Stimulated activated CD4-positive, alpha-beta T cell treated with anti-CD3 and anti-CD28 coated beads, Interleukin-12 subunit alpha, Interleukin-12 subunit beta, amount 100 ng/mL, for 4 hours (primary cell): ENCODE data around the gene TRAK1.

Experiments
- DNase-seq: peaks from one replicate; pipeline ENCODE4 v3.0.0-alpha.2; 2020

TRAK1 gene

DNA sequence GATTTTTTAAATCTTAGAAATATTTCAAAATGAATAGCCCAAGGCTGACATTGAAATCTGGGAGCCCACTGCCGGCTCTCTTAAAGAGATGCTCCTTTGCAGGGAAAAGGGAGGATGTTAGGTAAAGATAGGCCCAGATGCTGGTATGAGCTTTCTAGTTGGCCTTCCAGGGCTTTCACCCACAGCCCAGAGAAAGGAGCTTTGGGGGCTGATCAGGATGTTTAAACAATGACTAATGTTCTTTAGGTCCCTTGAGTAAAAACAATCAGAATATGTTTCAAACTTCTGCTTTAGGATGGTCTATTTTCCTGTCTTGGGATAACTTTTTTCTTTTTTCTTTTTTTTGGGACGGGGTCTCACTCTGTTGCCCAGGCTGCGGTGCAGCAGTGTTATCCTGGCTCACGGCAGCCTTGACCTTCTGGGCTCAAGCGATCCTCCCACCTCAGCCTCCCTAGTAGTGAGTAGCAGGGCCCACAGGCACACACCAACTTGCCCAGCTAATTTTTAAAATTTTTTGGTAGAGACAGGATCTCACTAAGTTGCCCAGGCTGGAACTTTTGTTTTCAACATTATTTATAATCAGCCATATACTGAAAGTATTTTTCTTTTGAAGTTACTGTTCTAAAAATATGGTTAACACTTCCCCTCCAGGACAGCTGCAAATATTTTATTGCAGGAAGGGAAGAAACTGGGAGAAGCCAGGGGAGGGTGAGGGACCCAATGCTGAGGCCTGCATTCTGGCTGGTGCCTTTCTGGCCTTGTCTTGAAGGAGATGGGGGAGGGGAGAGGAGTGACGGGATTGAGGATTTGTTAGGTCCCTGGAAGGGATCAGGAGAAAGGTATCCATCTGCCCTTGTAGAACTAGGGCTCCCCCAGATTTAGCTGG lies 70.1 kb downstream of the TRAK1 start:
- no peak for DNase-seq

DNA sequence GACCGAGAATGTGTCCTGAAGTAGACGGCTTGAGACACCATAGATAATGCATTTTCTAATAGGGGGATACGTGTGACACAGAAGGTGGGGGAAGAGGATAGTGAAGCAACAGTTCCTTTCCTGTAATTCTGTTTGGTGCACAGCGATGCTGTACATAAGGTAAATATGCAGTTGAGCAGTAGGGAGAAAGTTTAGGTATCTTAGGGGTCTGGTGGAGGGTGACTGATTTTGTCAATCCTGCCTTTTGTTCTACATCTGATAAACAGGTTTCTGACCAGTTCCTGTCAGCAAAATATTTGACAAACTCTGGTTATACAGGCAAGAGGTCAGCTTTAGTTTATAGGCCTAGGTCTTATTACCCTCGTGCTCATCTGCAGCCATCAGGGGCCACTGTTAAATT lies 71.3 kb downstream of the TRAK1 start:
- no peak for DNase-seq

DNA sequence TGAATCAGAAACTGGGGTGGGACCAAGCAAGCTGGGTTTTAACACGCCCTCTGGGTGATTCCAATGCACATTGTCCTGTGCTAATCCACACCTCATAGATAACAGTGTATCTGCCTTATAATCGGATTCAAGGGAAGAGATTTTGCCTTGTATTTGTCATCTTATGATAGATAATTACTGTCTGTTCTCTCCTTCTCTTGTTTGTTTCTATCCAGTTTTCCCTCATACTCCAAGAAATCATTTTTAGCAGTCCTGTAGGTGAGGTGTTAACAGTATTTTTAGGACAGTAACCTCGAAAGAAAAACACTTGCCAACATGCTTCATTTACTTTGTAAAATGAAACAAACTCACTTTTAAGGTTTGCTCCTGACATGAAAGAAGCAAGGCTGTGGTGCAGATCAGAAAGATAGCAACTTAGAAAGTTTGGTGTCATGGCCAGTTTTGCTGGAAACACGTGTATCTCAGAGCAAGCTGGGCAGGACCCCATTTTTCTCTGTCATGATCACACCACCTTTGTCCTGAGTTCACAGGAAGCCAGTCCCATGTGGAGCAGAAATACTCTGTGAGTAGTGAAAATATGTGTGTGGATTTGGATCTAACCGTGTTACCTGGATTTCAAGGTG lies 72.6 kb downstream of the TRAK1 start:
- no peak for DNase-seq

DNA sequence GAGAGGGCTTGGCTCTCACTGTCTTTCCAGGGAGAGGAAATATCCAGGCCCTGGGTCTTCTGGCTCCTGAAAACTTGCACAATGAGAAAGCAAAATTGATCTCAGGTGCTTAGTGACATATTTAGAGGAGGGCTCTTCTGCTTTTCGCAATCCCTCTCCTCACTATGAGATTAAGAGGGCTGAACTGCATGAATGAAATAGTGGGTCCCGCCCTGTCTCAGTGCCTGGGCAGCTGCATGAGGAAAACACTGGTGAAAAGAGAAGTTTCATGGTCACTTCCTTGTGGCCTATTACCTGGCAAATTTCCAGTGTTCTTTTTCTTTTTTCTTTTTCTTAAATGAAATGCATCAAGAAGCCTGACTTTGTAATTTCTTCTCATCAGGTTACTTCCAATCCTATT lies 73.5 kb downstream of the TRAK1 start:
- no peak for DNase-seq

DNA sequence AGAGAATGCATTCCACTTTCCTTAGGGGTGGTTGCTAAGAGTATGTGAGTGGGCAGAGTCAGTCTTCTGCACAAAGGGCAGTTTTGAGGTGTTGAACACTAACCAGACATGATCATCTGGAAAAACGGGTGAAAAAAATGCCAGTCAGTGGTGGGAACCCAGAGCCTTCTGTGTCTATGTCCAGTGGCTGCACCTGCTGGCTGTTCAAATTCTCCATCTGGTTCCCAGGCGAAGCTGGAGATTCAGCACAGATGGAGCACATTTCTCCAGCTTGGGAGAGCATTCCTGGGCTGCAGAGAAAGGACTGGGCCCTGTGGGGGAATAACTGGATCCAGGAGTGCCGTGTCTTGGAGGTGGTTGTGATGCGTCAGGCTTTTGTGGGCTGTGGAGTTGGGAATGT lies 74.1 kb downstream of the TRAK1 start:
- no peak for DNase-seq

DNA sequence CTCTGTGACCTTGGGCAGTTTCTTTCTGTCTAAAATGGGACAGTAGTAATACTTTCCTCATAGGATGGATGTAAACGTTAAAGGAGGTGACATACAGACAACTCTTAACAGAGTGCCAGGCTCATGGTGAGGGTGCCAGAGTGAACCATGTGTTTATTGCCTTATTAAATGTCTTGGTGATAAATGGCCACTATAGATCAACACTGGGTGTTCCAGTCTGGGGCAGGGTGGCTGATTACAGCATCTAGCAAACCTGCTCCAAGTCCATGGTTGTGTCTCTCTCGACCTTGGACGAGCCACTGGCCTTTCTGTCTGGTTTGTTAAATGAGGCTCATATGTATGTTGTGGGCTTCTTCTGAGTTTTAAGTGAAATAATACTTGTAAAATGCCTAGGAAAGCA lies 75.1 kb downstream of the TRAK1 start:
- no peak for DNase-seq

DNA sequence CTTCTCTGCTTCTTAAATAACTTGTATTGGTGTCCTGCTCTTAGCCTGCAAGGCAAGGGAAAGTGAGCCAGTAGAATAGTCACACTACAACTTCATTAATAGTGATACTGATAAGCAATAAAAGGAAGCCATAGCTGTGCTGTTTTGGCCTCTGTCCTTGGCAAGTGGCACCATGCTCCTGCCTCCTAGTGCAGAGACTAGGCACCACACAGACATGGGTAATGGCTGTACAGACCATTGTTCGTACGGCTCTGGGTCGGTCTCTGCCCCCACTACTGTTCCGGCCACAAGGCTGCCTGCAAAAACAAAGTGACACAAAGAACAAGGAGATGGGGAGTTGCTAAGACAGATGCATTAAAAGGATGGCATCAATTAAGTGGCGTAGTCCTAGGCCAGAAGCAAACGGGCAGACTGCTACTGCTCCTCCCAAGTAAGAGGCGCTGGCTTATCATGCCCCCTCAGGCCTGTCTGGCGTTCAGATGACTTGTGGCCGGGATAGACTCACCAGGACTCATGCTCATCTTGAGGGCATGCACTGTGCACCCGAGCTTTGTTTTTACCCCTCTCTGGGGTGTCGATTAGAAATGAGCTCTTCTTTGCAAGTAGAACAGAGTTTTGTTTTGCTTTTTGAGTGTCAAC lies 75.6 kb downstream of the TRAK1 start:
- no peak for DNase-seq

DNA sequence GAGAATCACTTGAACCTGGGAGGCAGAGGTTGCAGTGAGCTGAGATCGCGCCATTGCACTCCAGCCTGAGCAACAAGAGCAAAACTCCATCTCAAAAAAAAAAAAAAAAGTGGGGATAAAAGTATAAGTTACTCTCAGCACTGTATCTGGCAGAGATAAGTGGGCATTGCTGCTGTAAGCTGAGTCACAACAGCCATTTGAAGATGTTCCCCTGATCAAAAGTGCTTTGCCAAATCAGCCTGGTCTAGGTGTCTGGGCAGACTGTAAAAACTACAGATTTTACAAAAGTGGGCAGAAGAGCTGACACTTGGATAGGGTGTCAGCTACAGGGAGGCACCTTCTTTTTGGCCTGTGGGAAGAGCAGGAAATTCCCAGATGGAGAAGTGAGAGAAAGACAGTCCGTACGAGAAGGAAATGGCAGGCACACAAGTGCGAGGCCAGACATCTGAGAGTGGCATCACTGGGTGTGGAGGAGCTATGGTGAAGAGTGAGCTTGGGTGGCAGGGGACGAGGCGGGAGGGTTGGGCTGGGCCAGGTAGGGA lies 78.5 kb downstream of the TRAK1 start:
- no peak for DNase-seq

DNA sequence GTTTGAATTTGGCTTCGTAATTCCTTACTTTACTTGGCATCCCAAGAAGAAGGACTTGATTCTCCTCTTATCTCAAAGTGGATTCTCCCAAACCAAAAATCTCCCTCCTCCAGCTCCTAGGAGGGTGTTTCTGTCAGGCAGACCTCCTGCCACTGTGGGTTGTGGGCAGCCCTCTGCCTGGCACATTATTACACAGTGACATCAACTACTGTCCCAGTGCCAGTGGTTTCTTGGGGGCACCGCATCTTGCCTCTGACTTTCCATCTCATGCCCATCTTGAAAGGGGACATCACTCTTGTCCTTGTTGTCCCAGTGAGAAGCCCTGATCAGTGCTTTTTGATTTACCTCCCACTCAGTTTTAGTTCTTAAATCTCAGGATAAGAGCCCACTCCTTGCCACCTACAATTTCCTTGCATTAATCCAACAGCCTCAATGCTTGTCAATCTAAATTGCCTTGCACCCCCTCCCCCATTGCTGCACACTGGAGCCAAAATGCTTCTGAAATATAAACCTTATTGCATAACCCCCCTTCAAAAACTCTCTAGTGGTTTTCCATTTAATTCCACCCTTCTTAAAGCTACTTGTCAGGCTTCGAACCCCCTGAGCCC lies 81.0 kb downstream of the TRAK1 start:
- no peak for DNase-seq

DNA sequence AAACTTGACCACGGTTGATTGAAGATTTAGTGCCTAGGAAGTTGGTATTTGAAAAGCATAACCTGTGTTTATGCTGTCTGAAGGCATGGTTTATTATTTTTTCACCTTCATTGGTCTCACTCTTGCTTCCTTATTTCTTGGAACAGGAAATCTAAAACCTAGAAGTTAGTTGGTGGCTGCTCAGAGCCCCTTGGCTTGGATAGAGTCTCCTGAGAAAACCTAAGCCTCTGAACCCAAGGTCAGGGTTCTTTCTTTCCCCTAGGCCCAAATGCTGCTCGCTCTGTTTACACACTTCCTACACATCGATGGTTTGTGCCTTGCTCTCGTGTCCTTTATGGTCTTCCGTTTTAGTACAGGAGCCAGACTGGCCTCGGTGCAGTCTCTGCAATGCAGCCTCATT lies 82.2 kb downstream of the TRAK1 start:
- no peak for DNase-seq

DNA sequence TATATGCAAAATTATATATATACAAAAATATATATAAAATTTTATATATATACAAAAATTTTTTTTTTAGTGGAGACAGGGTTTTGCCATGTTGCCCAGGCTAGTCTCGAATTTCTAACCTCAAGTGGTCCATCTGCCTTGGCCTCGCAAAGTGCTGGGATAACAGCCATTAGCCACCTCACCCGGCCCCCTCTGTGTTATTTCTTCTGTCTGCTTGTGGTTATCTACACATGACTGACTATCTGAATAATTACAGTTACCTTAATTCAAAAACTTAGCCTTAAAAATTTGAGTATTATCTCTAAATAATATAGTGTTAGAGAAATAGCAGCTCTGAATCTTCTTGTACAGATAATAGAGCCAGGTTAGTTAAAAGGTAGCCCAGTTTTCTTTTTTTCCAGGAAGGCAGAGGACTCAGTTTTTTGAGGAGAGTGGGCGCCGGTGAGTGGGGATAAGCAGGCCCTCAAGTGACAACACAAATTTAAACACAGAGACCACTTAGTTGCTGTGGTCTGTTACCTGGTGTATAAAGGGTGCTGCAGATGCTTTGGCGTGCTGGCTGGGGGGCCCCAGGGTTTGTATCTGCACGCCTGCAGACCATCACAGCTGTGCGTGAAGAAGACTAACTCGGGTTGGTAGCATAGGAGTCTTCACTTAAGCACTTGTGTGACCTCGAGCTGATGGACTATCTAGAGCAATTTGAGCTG lies 83.7 kb downstream of the TRAK1 start:
- DNase-seq: no peak

DNA sequence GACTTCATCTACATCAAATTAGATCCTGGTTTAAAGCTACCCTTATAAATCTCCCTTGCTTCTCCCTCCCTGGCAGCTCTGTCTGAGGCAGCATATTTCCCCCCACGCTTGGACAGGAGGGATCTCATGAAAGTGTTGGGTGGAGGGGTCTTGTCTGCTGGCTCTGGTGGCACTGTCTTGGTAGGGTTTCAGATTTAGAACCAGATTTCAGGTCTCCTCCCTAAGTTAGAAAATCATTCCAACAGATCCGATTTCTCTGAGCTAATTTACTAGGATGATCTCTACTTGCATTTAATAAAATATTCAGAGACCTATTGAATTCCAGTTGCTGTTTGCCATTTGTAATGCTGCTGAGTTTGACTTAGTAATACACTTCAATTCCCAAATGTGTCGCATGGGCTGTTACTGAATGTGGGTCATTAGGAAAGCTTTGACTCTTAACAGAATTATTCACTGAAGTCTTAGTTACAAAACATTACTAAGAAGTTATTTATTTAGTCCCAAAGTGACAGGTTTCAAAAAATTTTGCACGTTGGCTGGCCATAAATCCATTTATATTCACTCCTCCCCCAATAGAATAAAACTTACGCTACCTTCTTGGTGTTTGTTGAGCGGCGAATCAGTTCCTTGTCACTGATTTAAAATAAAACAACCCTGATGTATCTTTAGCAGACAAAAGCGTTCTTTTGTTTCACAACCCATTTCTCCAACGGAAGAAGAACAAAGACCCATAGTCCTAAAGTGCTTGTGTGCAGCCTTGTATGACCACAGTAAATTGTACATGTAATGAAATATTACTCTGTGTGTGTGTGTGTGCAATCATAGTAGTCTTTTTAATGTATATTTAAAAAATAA lies 84.5 kb downstream of the TRAK1 start:
- no peak for DNase-seq

DNA sequence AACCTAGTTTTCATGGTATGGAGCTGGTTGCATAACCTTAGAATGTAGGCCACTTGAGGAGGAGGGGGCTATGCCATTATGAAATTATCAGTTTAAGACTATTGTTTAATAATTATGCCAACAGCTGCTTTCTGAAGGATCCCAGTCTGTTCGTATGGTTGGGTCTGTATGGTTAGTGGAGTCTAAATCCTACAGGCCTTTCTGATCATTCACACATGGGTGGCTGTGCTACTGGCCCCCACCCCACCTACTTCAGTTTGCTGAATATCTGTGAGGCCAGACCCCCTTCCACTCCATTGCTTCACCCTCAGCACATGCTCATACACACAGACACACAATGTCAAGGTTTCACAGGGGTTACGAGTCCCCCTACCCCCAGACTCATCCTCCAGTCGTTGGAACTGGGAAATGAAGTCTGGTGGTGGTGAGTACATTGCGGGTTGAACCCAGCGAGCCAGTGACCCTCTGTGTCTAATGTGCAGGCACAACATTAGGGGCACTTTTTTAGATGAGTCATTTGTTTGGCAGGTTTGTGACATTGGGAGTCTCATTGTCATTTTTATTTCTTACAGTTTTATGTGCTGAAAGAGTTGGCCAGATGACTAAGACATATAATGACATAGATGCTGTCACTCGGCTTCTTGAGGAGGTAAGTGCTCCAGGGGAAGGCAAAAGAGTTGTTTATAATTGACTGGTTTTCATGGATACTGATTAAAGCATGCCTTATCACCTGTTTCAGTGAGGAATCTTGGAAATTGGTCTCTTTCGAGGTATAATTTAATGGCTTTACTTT lies 85.3 kb downstream of the TRAK1 start:
- no peak for DNase-seq

DNA sequence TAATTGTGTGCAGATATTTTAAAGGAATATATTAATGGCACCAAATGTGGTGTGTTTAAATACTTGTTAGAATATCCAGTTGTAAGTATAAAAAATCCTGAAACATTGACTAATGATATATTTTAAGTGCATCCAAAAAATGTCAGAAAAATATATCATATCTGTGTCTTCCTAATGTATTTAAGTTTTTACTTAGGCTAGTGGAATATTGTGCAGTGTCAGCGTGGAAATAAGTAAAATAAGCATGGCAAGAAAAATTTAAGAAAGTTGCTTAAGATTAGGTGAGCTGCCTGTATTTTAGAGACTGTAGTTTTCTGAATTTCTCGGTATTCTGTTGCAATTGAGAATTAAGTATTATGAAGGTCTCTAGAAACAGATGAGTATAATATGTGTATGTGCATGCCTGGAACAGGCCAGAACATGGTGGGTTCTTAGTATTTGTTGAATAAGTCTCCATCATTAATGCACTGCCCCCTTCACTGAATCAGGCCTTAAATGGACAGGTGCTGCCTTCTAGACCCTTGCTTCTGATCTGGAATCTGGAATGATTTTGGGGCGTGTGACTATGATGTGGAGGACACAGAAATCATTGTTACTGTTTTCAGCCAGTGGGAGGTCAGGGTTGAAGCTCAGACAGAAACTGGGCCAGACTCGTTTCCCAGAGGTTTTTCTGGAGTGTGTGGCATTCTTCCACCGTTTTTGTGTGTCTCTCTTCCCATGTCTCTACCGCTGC lies 86.1 kb downstream of the TRAK1 start:
- no peak for DNase-seq

DNA sequence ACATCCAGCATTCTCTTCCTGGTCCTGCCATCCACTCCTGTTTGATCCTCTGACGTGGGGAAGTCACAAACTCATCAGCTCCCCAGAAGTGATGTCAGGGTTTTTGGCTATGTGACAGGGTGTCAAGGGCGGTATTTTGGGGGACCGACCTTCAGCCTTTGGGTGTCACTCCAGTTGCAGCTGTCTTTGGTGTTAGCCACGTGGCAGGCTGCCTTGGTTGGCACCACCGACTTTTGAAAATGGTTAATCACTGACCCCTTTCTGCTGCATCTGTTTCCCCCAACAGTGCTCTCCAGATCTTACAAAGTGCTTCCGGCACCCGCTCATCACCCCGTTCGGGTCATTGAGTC lies 86.6 kb downstream of the TRAK1 start:
- DNase-seq: no peak

DNA sequence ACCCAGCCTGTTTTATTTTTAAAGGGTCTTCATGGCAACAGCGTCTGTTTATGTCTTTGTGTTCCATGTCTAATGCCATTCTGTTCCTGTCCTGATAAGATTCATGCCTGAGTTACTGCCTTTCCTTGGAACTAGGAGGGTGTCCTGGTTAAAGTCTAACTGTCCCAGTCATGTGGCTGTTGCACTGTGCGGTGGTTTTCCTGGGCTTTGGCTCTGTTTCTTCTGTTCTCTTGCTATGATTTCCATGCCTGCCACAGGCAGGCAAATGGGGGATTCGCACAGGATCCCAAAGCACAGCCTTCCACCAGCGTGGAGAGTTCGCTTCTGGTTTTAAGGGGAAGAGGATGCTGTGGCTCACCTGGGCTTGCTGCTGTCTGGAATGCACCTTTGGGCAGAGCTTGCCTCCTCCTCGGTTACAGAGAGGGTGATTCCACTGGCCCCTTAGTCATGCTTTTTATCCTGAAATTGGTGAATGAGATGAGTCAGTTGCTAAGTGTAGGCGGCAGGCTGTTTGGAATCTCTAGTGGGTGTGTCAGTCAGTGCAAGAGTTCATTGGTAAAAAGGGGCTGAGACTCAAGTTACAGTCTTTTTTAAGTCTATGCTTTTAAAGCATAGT lies 88.1 kb downstream of the TRAK1 start:
- no peak for DNase-seq

DNA sequence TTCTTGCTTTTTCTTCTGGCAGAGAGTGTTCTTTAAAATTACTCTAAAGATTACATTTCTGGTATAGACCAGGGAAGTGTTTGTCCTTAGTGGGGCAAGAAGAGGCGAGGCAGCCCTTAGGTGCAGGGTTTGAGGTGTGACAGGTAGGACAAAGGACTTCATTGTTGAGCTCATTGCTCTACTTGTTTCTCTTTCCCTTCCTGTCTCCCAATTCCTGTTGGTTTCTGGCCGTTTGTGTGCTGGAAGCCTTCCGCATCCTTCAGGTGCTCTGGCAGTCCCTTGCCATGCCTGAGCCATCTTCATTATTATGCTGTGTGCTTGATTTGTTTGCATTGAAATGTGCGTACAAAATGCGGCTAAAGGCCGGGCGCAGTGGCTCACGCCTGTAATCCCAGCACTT lies 89.7 kb downstream of the TRAK1 start:
- no peak for DNase-seq

DNA sequence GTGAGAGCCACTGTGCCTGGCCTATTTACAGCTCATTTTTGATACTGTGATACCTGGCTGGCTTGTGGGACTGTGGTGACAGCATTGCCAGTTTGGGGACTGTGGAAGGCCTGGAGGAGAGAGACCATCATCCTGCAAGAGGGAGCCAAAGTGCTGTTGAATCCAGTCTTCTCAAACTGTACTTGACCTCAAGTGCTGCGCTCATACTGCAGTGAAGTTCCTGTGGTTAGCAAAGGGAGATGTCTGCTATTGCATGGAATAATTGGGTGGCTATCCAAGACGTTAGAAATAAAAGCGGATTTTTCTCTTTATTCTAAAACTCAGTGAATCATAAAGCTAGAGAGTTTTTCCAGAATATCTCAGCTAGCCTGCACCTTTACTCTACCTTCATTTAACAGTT lies 91.4 kb downstream of the TRAK1 start:
- no peak for DNase-seq

DNA sequence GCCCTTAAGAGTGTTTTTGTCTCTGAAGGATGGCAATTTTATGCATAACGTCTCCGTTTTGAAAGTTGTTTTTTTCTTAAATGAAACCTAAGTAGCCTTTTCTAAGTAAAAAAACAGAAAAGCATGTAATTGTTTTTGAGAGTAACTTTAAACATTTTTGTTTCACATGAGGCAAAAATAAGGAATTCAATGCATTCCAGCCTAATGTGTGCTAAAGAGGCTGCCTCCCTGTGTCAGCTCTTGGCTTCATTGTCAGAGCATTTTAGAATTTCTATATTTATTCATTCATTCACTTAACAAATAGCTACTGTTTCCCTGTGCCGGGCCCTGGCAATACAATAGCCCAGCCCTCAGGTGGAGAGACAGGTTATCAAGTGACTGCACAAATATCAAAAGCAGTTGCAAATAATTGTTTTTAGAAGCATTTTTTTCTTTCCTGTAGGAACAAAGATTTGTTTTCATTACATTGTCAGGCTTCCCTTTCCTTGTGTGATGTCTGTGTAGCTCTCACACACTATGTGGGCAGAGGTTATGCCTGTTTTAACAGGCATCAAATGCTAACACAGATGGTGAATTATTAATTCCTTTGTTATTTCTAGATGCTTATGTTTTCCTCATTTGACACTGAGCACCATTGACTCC lies 93.0 kb downstream of the TRAK1 start:
- no peak for DNase-seq
